Measurements from ENCODE around the gene WIPF2. TPM values are rescaled to one million over a fixed set of nuclear protein-coding genes. Genes with fewer than 3 reads are reported as not detected.

Gene WIPF2
- total RNA-seq, 1 donor from 2014 or later, result 39.6 TPM

GRCh38 chr17:40326014-40326831 is 107.1 kb downstream of the WIPF2 start:
- DNase-seq (ENCODE audit: low spot score), result no peak

- no peak for DNase-seq (ENCODE audit: low spot score)
These were observed 107.7 kb downstream of the WIPF2 start for GRCh38 chr17:40326832-40327199.

GRCh38 chr17:40327244-40327729 is 108.2 kb downstream of the WIPF2 start:
- no peak for DNase-seq (ENCODE audit: low spot score)

- DNase-seq (ENCODE audit: low spot score), result no peak
These were observed 108.8 kb downstream of the WIPF2 start for GRCh38 chr17:40327735-40328385.

GRCh38 chr17:40328386-40328766 is 109.3 kb downstream of the WIPF2 start:
- no peak for DNase-seq (ENCODE audit: low spot score)

- DNase-seq (ENCODE audit: low spot score), result no peak
These were observed 111.0 kb downstream of the WIPF2 start for GRCh38 chr17:40329839-40330794.

GRCh38 chr17:40330850-40331470 is 111.9 kb downstream of the WIPF2 start:
- no peak for DNase-seq (ENCODE audit: low spot score)

- DNase-seq (ENCODE audit: low spot score), result peak; percentile 85
These were observed 112.9 kb downstream of the WIPF2 start for GRCh38 chr17:40331743-40332641.

Other genes with a start within 250 kb of the WIPF2 start
- gene PSMD3, start 238.5 kb upstream of the WIPF2 start, total RNA-seq, result 99.3 TPM
- 1.0 TPM for gene CSF3, start 203.9 kb upstream of the WIPF2 start, total RNA-seq
- 87.9 TPM for gene MED24, start 164.9 kb upstream of the WIPF2 start, total RNA-seq
- gene THRA, start 156.3 kb upstream of the WIPF2 start, total RNA-seq, result 54.7 TPM
- gene NR1D1, start 118.7 kb upstream of the WIPF2 start, total RNA-seq, result 26.0 TPM
- gene MSL1, start 97.3 kb upstream of the WIPF2 start, total RNA-seq, result 91.3 TPM
- gene CASC3, start 78.8 kb upstream of the WIPF2 start, total RNA-seq, result 121 TPM
- 138 TPM for gene RAPGEFL1, start 41.8 kb upstream of the WIPF2 start, total RNA-seq
- gene CDC6, start 68.6 kb downstream of the WIPF2 start, total RNA-seq, result 3.1 TPM
- gene RARA, start 89.9 kb downstream of the WIPF2 start, total RNA-seq, result 34.9 TPM
- gene GJD3, start 145.4 kb downstream of the WIPF2 start, total RNA-seq, result 2.0 TPM
- 2.9 TPM for gene TOP2A, start 198.6 kb downstream of the WIPF2 start, total RNA-seq
- gene IGFBP4, start 224.1 kb downstream of the WIPF2 start, total RNA-seq, result 505 TPM

Data from ureter (tissue), 1 donor.